H1 (cell line): ENCODE results near the gene RANGRF. TPM values are rescaled to one million over a fixed set of nuclear protein-coding genes. Genes with fewer than 3 reads are reported as not detected.
"Not testable (repeated sequence)": the region's sequence is repeated elsewhere in the genome, so short reads cannot be mapped to it uniquely, and the experiment has no call there.

ENCODE experiments used
- CTCF ChIA-PET: fragments of 300-600 bp; sonication (Branson Sonifier 250); formaldehyde crosslinking; loops from one replicate; lab custom pipeline; 2021; ENCODE audit not compliant: partially characterized antibody; lab: Charles Lee
- POLR2A ChIA-PET: fragments of 300-600 bp; sonication (Branson Sonifier 250); formaldehyde crosslinking; loops from one replicate; lab custom pipeline; 2021; ENCODE audit warnings: inconsistent platforms; ENCODE audit not compliant: partially characterized antibody; lab: Charles Lee
- DNase-seq, 2 experiments: peaks; one replicate each; pipeline versions ENCODE4 v3.0.0 to v3.0.0-alpha.2; 2010 to 2022; ENCODE audit warnings: low spot score in 2 of 2, low read depth in 1 of 2, mixed read lengths in 1 of 2
- FAIRE-seq: peaks from 2 replicates; lab custom pipeline; 2011; peaks lifted over from hg19 to GRCh38; lab: Jason Lieb, UNC
- H2AFZ ChIP-seq: 2 replicates; pipeline ENCODE4 v1.8.1; 2012; ENCODE audit warnings: low read length, inconsistent platforms
- H2AK5ac ChIP-seq: 2 replicates; pipeline ENCODE4 v1.6.1; 2013; ENCODE audit warnings: low read depth, low read length
- H2BK120ac ChIP-seq: replicated peaks from 2 replicates; pipeline ENCODE3; 2013; ENCODE audit warnings: low read depth, low read length, inconsistent platforms
- H2BK12ac ChIP-seq: 2 replicates; pipeline ENCODE4 v1.6.1; 2013; ENCODE audit warnings: low read depth, low read length
- H2BK15ac ChIP-seq: 2 replicates; pipeline ENCODE4 v1.6.1; 2013; ENCODE audit warnings: low read length
- H2BK20ac ChIP-seq: 2 replicates; pipeline ENCODE4 v1.6.1; 2013; ENCODE audit warnings: low read length
- H2BK5ac ChIP-seq: 2 replicates; pipeline ENCODE4 v1.6.1; 2013; ENCODE audit warnings: low read depth, low read length
- H3K14ac ChIP-seq: 2 replicates; pipeline ENCODE4 v1.6.1; 2013; ENCODE audit warnings: inconsistent platforms; ENCODE audit not compliant: insufficient read length
- H3K18ac ChIP-seq: 2 replicates; pipeline ENCODE4 v1.6.1; 2013; ENCODE audit warnings: low read length; ENCODE audit errors: extremely low read depth
- H3K23ac ChIP-seq: 2 replicates; pipeline ENCODE4 v1.6.1; 2013; ENCODE audit warnings: inconsistent platforms; ENCODE audit not compliant: insufficient read length
- H3K23me2 ChIP-seq: 2 replicates; pipeline ENCODE4 v1.6.1; 2013; ENCODE audit warnings: low read depth, low read length
- H3K27ac ChIP-seq: 2 replicates; pipeline ENCODE4 v1.6.1; 2011; ENCODE audit warnings: low read depth, low read length, inconsistent platforms
- H3K27me3 ChIP-seq, 4 experiments: replicated peaks in 1 of 4; 1 replicate in 1 of 4; 2 replicates in 3 of 4; pipeline versions ENCODE4 v1.6.1 to v1.8.1; 2011 to 2013; ENCODE audit warnings: low read length in 3 of 4, mild to moderate bottlenecking in 3 of 4, inconsistent platforms in 2 of 4, mixed read lengths in 2 of 4, moderate library complexity in 1 of 4; ENCODE audit not compliant: control insufficient read depth in 3 of 4, insufficient read depth in 3 of 4; ENCODE audit errors: extremely low read depth in 1 of 4
- H3K36me3 ChIP-seq, 4 experiments: 2 replicates each; pipeline versions ENCODE4 v1.6.1 to v1.8.1; 2011 to 2013; ENCODE audit warnings: mild to moderate bottlenecking in 4 of 4, low read length in 3 of 4, moderate library complexity in 2 of 4, control low read depth in 1 of 4, inconsistent platforms in 1 of 4; ENCODE audit not compliant: insufficient read depth in 4 of 4, control insufficient read depth in 2 of 4
- H3K4ac ChIP-seq: replicated peaks from 2 replicates; pipeline ENCODE3; 2013; ENCODE audit warnings: low read length, low read depth, mixed read lengths, inconsistent platforms; ENCODE audit not compliant: insufficient read length
- H3K4me1 ChIP-seq, 4 experiments: replicated peaks in 1 of 4; 1 replicate in 1 of 4; 2 replicates in 3 of 4; pipeline versions ENCODE4 v1.6.1 to v1.8.1; 2011 to 2013; ENCODE audit warnings: low read length in 3 of 4, inconsistent platforms in 2 of 4, mixed read lengths in 1 of 4; ENCODE audit not compliant: insufficient read depth in 4 of 4, control insufficient read depth in 3 of 4
- H3K4me2 ChIP-seq, 2 experiments: 2 replicates each; pipeline versions ENCODE4 v1.6.1 to v1.8.1; 2011 to 2013; ENCODE audit warnings: low read depth in 2 of 2, low read length in 2 of 2, control low read depth in 1 of 2, inconsistent platforms in 1 of 2, mild to moderate bottlenecking in 1 of 2; ENCODE audit not compliant: insufficient read depth in 1 of 2
- H3K4me3 ChIP-seq, 4 experiments: fragments of 200-600, 300-600 bp in 1 of 4; sonication (generic), shearing (Covaris generic), sonication (Bioruptor Twin) in 1 of 4; 2 replicates each; pipeline versions ENCODE4 v1.5.1 to v1.8.1; 2011 to 2016; ENCODE audit warnings: low read length in 4 of 4, low read depth in 3 of 4, control low read depth in 2 of 4, inconsistent platforms in 2 of 4, mild to moderate bottlenecking in 2 of 4, mixed read lengths in 1 of 4, moderate library complexity in 1 of 4; ENCODE audit not compliant: insufficient read depth in 2 of 4; ENCODE audit errors: extremely low read depth in 1 of 4
- H3K56ac ChIP-seq: replicated peaks from 2 replicates; pipeline ENCODE3; 2013; ENCODE audit warnings: low read depth, mild to moderate bottlenecking, mixed read lengths, low read length, inconsistent platforms; ENCODE audit not compliant: insufficient read length
- H3K79me1 ChIP-seq: 2 replicates; pipeline ENCODE4 v1.6.1; 2013; ENCODE audit warnings: low read depth, low read length, control low read depth
- H3K79me2 ChIP-seq, 2 experiments: 2 replicates each; pipeline versions ENCODE4 v1.6.1 to v1.8.1; 2012 to 2013; ENCODE audit warnings: low read length in 2 of 2, mild to moderate bottlenecking in 2 of 2, inconsistent platforms in 1 of 2; ENCODE audit not compliant: insufficient read depth in 2 of 2, control insufficient read depth in 1 of 2
- H3K9ac ChIP-seq, 4 experiments: replicated peaks in 1 of 4; 1 replicate in 1 of 4; 2 replicates in 3 of 4; pipeline versions ENCODE4 v1.6.1 to v1.8.1; 2011 to 2013; ENCODE audit warnings: low read depth in 3 of 4, low read length in 3 of 4, control low read depth in 2 of 4, mild to moderate bottlenecking in 2 of 4, moderate library complexity in 2 of 4, inconsistent platforms in 1 of 4; ENCODE audit errors: extremely low read depth in 1 of 4
- H3K9me3 ChIP-seq, 2 experiments: 2 replicates each; pipeline versions ENCODE4 v1.6.1 to v1.8.1; 2012 to 2013; ENCODE audit warnings: mild to moderate bottlenecking in 2 of 2, moderate library complexity in 2 of 2, control low read depth in 1 of 2, inconsistent platforms in 1 of 2, low read depth in 1 of 2, low read length in 1 of 2, mixed read lengths in 1 of 2; ENCODE audit not compliant: insufficient read depth in 2 of 2
- H4K20me1 ChIP-seq, 2 experiments: replicated peaks in 1 of 2; 2 replicates each; pipeline versions ENCODE3 to v1.8.1; 2011 to 2013; ENCODE audit warnings: inconsistent platforms in 2 of 2, low read length in 2 of 2, mild to moderate bottlenecking in 1 of 2; ENCODE audit not compliant: insufficient read depth in 2 of 2, control insufficient read depth in 1 of 2
- H4K5ac ChIP-seq: 2 replicates; pipeline ENCODE4 v1.6.1; 2013; ENCODE audit warnings: low read length, low read depth, mixed read lengths, inconsistent platforms; ENCODE audit not compliant: insufficient read length
- H4K8ac ChIP-seq: 2 replicates; pipeline ENCODE4 v1.8.0; 2013; ENCODE audit warnings: mild to moderate bottlenecking, moderate library complexity, low read length, inconsistent platforms; ENCODE audit not compliant: insufficient read depth; ENCODE audit errors: extremely low read depth
- H4K91ac ChIP-seq: replicated peaks from 2 replicates; pipeline ENCODE3; 2013; ENCODE audit warnings: low read length, mixed read lengths, inconsistent platforms; ENCODE audit not compliant: insufficient read length
- WGBS, 2 experiments: shearing (Covaris generic) in 1 of 2; methylation state at CpG; one replicate each; pipeline versions ENCODE4 v1.1.6 to v1.1.7; 2013 to 2015; ENCODE audit warnings: low lambda C conversion rate in 2 of 2, mixed read lengths in 2 of 2, inconsistent platforms in 1 of 2, low coverage in 1 of 2, missing lambda C conversion rate in 1 of 2; ENCODE audit not compliant: insufficient replicate concordance in 2 of 2, insufficient coverage in 1 of 2, insufficient read length in 1 of 2; ENCODE audit errors: extremely low coverage in 1 of 2, missing lambda C conversion rate in 1 of 2; 5-methylcytosine and 5-hydroxymethylcytosine counted together
- polyA plus RNA-seq, 7 experiments: library from polyadenylated mRNA; depleted of rRNA in 3 of 7; stranded (reverse) in 5 of 7; unstranded in 2 of 7; fragments of >200 nt in 5 of 7; fragments of 200-250 nt in 2 of 7; gene quantifications; 1 replicate in 5 of 7; 2 replicates in 1 of 7; 4 replicates in 1 of 7; pipeline versions ENCODE4 v1.2.1 to v1.2.3, GENCODE V29; 2011 to 2013; ENCODE audit warnings: missing spikeins in 2 of 7, mixed read lengths in 2 of 7
- total RNA-seq: library from RNA; stranded (reverse); fragmentation: NEBNext Ultra II Directional; extraction: Animal tissue kit (Norgen Biotek cat#: 25700); gene quantifications from 2 replicates; pipeline ENCODE4 v1.2.1, GENCODE V29; 2021

Gene RANGRF
- total and polyA plus RNA-seq, 2 of the 8 experiments (the other 6 are each of a cell fraction or from before 2014, with no cell fraction given), result 36.9 to 49.6 TPM

- peaks cover 16 to 28% (median 23%) of the 10 kb centered on the region in 4 experiments for H3K36me3 ChIP-seq
- not testable (repeated sequence) for H3K14ac ChIP-seq, H3K4me2 ChIP-seq, H2BK120ac ChIP-seq, H3K27ac ChIP-seq, H2AK5ac ChIP-seq, H2BK12ac ChIP-seq, H2AFZ ChIP-seq, H3K9me3 ChIP-seq, H4K20me1 ChIP-seq, H4K91ac ChIP-seq, DNase-seq, H3K23ac ChIP-seq, H4K5ac ChIP-seq, H2BK20ac ChIP-seq, H3K4me1 ChIP-seq, H3K4ac ChIP-seq, H3K27me3 ChIP-seq, H2BK15ac ChIP-seq, H4K8ac ChIP-seq, H3K4me3 ChIP-seq, H3K79me1 ChIP-seq, H3K18ac ChIP-seq, H3K9ac ChIP-seq, H2BK5ac ChIP-seq, FAIRE-seq, H3K56ac ChIP-seq
- 100% methylated on average over 2 of the region's 2 CpGs; no CpG with 5 or more reads in 1 of the 2 experiments for WGBS, 2 experiments
- ChIA-PET CTCF (interaction anchor here (0.6 to 2.0 kb wide), 6 partner anchors 9 to 333 kb away, joined by 3 to 12 read pairs (median 4); no protein-coding TSS in a partner anchor), POLR2A (interaction anchor here (0.7 to 66.3 kb wide), 9 partner anchors 9 to 130 kb away, joined by 3 to 1521 read pairs (median 4); partner anchors contain the start of genes CTC1, KRABD2, PFAS and RANGRF)
- H3K23me2 ChIP-seq, result peaks cover 18% of the 10 kb centered on the region
- H3K79me2 ChIP-seq, result peaks cover 24 to 45% of the 10 kb centered on the region in 2 experiments
Measured at GRCh38 chr17:8251411-8251810, 37.1 kb upstream of the RANGRF start.
